ENCODE results near the gene CD164L2. TPM values are rescaled to one million over a fixed set of nuclear protein-coding genes. Genes with fewer than 3 reads are reported as not detected.

The CD164L2 gene
- total RNA-seq, 4 donors from 2014 or later: not detected

GRCh38 chr1:27418326-27419185 lies 35.4 kb upstream of the CD164L2 start:
- peaks cover 50 to 87% (median 76%) of the 10 kb centered on the region in 4 donors for H3K4me1 ChIP-seq
- H3K36me3 ChIP-seq: peaks cover 29 to 54% (median 38%) of the 10 kb centered on the region in 4 donors
- H3K4me3 ChIP-seq: no peak overlapping the region
- intact Hi-C loops (cut with DNase I): loop anchor here (5.0 kb wide), 2 partner anchors 74 to 184 kb away; partner anchors contain the start of genes AHDC1 and WASF2
- TF ChIP-seq POLR2AphosphoS5 (IDR thresholded peaks at IDR 0.05): peak; percentile 82 to 90
- TF ChIP-seq POLR2A (IDR thresholded peaks at IDR 0.05; ENCODE audit: low read depth): no peak
- H3K9me3 ChIP-seq: no peaks in the 10 kb centered on the region
- peak overlapping the region; percentile 82 to 86 (median 85) for H3K27ac ChIP-seq (replicated peaks in 1 of 4)
- DNase-seq (ENCODE audit: extremely low spot score): no peak
- no peaks in the 10 kb centered on the region for H3K27me3 ChIP-seq
- WGBS: 17% methylated on average over 14 of the region's 14 CpGs

- DNase-seq (ENCODE audit: extremely low spot score): no peak
- Histone ChIP-seq H3K4me3 (no peak overlapping the region), H3K27ac (replicated peaks in 1 of 4) (peak overlapping the region; percentile 82 to 86 (median 85)), H3K9me3 (no peaks in the 10 kb centered on the region), H3K36me3 (peaks cover 37 to 62% (median 47%) of the 10 kb centered on the region in 4 donors), H3K4me1 (peaks cover 53 to 87% (median 75%) of the 10 kb centered on the region in 4 donors), H3K27me3 (no peaks in the 10 kb centered on the region)
- intact Hi-C loops (cut with DNase I): loop anchor here (5.0 kb wide), 2 partner anchors 75 to 185 kb away; partner anchors contain the start of genes AHDC1 and WASF2
- TF ChIP-seq POLR2AphosphoS5 (IDR thresholded peaks at IDR 0.05) (no peak), EP300 (IDR thresholded peaks at IDR 0.05) (no peak), POLR2A (IDR thresholded peaks at IDR 0.05; ENCODE audit: low read depth) (no peak)
- TF ChIP-seq, protein P1, sequence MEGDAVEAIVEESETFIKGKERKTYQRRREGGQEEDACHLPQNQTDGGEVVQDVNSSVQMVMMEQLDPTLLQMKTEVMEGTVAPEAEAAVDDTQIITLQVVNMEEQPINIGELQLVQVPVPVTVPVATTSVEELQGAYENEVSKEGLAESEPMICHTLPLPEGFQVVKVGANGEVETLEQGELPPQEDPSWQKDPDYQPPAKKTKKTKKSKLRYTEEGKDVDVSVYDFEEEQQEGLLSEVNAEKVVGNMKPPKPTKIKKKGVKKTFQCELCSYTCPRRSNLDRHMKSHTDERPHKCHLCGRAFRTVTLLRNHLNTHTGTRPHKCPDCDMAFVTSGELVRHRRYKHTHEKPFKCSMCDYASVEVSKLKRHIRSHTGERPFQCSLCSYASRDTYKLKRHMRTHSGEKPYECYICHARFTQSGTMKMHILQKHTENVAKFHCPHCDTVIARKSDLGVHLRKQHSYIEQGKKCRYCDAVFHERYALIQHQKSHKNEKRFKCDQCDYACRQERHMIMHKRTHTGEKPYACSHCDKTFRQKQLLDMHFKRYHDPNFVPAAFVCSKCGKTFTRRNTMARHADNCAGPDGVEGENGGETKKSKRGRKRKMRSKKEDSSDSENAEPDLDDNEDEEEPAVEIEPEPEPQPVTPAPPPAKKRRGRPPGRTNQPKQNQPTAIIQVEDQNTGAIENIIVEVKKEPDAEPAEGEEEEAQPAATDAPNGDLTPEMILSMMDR (IDR thresholded peaks at IDR 0.05): no peak
- WGBS: 69% methylated on average over 3 of the region's 3 CpGs
Measured at GRCh38 chr1:27417713-27418112, 34.6 kb upstream of the CD164L2 start.

DNA sequence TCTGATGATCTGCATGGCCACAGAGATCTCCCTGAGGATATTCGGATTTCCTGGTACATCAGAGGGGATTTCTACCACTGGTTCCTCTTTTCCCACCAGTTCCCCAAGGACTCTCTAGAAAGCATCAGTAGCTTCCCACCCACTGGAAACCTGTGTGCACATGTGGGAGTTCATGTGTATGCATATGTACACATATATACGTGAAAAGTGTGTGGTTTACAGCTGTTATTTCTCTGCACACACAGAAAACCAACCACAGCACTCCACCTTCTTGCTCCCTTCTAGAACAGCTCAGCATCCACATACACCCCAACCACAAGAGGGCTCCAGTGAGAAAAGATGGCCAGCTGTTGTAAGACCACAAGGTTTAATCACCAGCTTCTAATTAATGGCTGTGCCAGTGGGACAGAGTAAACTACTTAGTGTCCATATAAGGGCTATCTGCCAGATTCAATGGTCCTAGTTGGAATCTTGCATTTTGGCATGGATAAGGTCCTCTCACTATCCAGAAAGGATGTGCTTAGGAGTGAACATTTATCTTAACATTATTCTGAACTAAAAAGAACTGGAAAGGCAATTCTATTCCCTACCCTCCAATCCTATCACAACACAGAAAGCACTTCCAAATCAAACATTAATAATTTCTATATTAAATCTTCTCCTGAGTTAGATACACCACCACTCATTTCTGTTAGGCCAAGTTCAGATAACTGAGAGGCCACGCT lies 33.4 kb upstream of the CD164L2 start:
- peaks cover 51 to 75% (median 63%) of the 10 kb centered on the region in 4 donors for H3K4me1 ChIP-seq
- intact Hi-C loops (cut with DNase I): loop anchor here (5.0 kb wide), 2 partner anchors 76 to 186 kb away; partner anchors contain the start of genes AHDC1 and WASF2

GRCh38 chr1:27414091-27414490 lies 31.0 kb upstream of the CD164L2 start:
- peaks cover 73 to 99% (median 82%) of the 10 kb centered on the region in 4 donors for H3K36me3 ChIP-seq

More for the DNA sequence above, 33.4 kb upstream of the CD164L2 start:
- H3K36me3 ChIP-seq: peaks cover 49 to 74% (median 59%) of the 10 kb centered on the region in 4 donors
- WGBS: 78% methylated on average over 3 of the region's 3 CpGs
- no peak overlapping the region for H3K4me3 ChIP-seq
- no peak for DNase-seq (ENCODE audit: extremely low spot score)
- H3K27ac ChIP-seq (replicated peaks in 1 of 4): peak overlapping the region; percentile 82 to 86 (median 85)
- TF ChIP-seq POLR2AphosphoS5 (IDR thresholded peaks at IDR 0.05): peak; percentile 33 to 50
- TF ChIP-seq POLR2A (IDR thresholded peaks at IDR 0.05; ENCODE audit: low read depth): no peak
- TF ChIP-seq, protein P1 (IDR thresholded peaks at IDR 0.05): peak; percentile 69 to 76 (median 73)
- H3K27me3 ChIP-seq: no peaks in the 10 kb centered on the region
- no peaks in the 10 kb centered on the region for H3K9me3 ChIP-seq

More at GRCh38 chr1:27414091-27414490, 31.0 kb upstream of the CD164L2 start:
- H3K9me3 ChIP-seq: no peaks in the 10 kb centered on the region
- H3K27ac ChIP-seq (replicated peaks in 1 of 4): peak overlapping the region in 2 of 4 donors; percentile 14 to 16
- TF ChIP-seq POLR2A (IDR thresholded peaks at IDR 0.05; ENCODE audit: low read depth) (no peak), POLR2AphosphoS5 (IDR thresholded peaks at IDR 0.05) (no peak), EP300 (IDR thresholded peaks at IDR 0.05) (no peak)
- TF ChIP-seq, protein P1 (IDR thresholded peaks at IDR 0.05): no peak
- intact Hi-C loops (cut with DNase I): no loop called here
- no peak for DNase-seq (ENCODE audit: extremely low spot score)
- no peak overlapping the region for H3K4me3 ChIP-seq
- H3K27me3 ChIP-seq: no peaks in the 10 kb centered on the region
- peaks cover 37 to 50% (median 42%) of the 10 kb centered on the region in 4 donors for H3K4me1 ChIP-seq
- 100% methylated on average over 1 of the region's 1 CpG for WGBS
